A549 (cell line): ENCODE results near the gene ASB2. TPM values are rescaled to one million over a fixed set of nuclear protein-coding genes. Genes with fewer than 3 reads are reported as not detected.

Experiments
- ATAC-seq, 2 experiments: fragments of 200-7000 bp in 1 of 2; fragments of >200 bp in 1 of 2; cut with Nextera tagmentation in 1 of 2; cut with Tn5 transposase in 1 of 2; 3 replicates each; pipeline versions ENCODE4 v1.8.0 to v1.9.1; 2018 to 2020; ENCODE audit warnings: mild to moderate bottlenecking in 1 of 2, moderate library complexity in 1 of 2
- CTCF ChIA-PET: fragments of 300-600 bp; sonication (Branson Sonifier 250); formaldehyde crosslinking; extraction: SDS; loops from one replicate; lab custom pipeline; 2021; ENCODE audit warnings: antibody characterized with exemption, inconsistent platforms; lab: Yijun Ruan, JAX
- POLR2A ChIA-PET: fragments of 350-600 bp; formaldehyde crosslinking; extraction: SDS; loops from one replicate; lab custom pipeline; 2021; ENCODE audit warnings: antibody characterized with exemption, inconsistent platforms; lab: Yijun Ruan, JAX
- DNase-seq, 2 experiments: peaks; one replicate each; pipeline versions ENCODE4 v3.0.0 to v3.0.0-alpha.2; 2011 to 2016; ENCODE audit warnings: low read depth in 1 of 2, low spot score in 1 of 2
- FAIRE-seq: peaks from 2 replicates; lab custom pipeline; 2011; peaks lifted over from hg19 to GRCh38; lab: Jason Lieb, UNC
- H3K27ac ChIP-seq, 2 experiments: fragments of >200 bp; sonication (Bioruptor Twin); formaldehyde crosslinking; 3 replicates each; pipeline ENCODE4 v1.5.1; 2016 to 2017
- H3K4me1 ChIP-seq: fragments of >200 bp; sonication (Bioruptor Twin); formaldehyde crosslinking; 3 replicates; pipeline ENCODE4 v1.6.1; 2016
- H3K4me2 ChIP-seq: fragments of >200 bp; sonication (Bioruptor Twin); formaldehyde crosslinking; 3 replicates; pipeline ENCODE4 v1.6.1; 2016
- H3K4me3 ChIP-seq: fragments of >200 bp; sonication (Bioruptor Twin); formaldehyde crosslinking; 3 replicates; pipeline ENCODE4 v1.5.1; 2016
- H3K9me3 ChIP-seq: fragments of >200 bp; sonication (Bioruptor Twin); formaldehyde crosslinking; 3 replicates; pipeline ENCODE4 v1.6.1; 2016
- CBX2 ChIP-seq: fragments of 200-600 bp; sonication (generic); IDR thresholded peaks from 2 replicates; pipeline ENCODE4 v1.6.1; 2016; ENCODE audit warnings: low read depth, mild to moderate bottlenecking, borderline replicate concordance
- CBX8 ChIP-seq: fragments of 200-600 bp; sonication (generic); IDR thresholded peaks from 2 replicates; pipeline ENCODE4 v1.6.1; 2016
- CHD2 ChIP-seq: fragments of 150-350 bp; IDR thresholded peaks from 2 replicates; pipeline ENCODE4 v1.6.1; 2014; ENCODE audit warnings: low read length; ENCODE audit not compliant: partially characterized antibody
- EP300 ChIP-seq, 2 experiments: fragments of >200 bp; sonication (Bioruptor Twin); formaldehyde crosslinking; IDR thresholded peaks; 2 replicates in 1 of 2; 3 replicates in 1 of 2; pipeline ENCODE4 v1.6.1; 2016 to 2017
- FOSB ChIP-seq: fragments of 250-450 bp; sonication (Bioruptor Pico); IDR thresholded peaks from 2 replicates; pipeline ENCODE4 v1.5.0; 2020; ENCODE audit warnings: mild to moderate bottlenecking, moderate library complexity
- FOXS1 ChIP-seq: fragments of 250-450 bp; sonication (Bioruptor Pico); IDR thresholded peaks from 2 replicates; pipeline ENCODE4 v1.5.0; 2020; ENCODE audit warnings: mild to moderate bottlenecking, moderate library complexity
- HOXB13 ChIP-seq: fragments of 250-450 bp; sonication (Bioruptor Pico); IDR thresholded peaks from 2 replicates; pipeline ENCODE4 v1.5.0; 2020; ENCODE audit warnings: low read depth, mild to moderate bottlenecking, moderate library complexity
- JUN ChIP-seq, 2 experiments: fragments of >200 bp; sonication (Bioruptor Twin); formaldehyde crosslinking; IDR thresholded peaks; 2 replicates in 1 of 2; 3 replicates in 1 of 2; pipeline ENCODE4 v1.6.1; 2016 to 2017
- JUNB ChIP-seq: fragments of >200 bp; sonication (Bioruptor Twin); formaldehyde crosslinking; IDR thresholded peaks from 2 replicates; pipeline ENCODE4 v1.6.1; 2016
- KDM5A ChIP-seq: fragments of 200-600 bp; sonication (generic); IDR thresholded peaks from 2 replicates; pipeline ENCODE4 v1.6.1; 2016; ENCODE audit warnings: antibody characterized with exemption, mild to moderate bottlenecking
- MAZ ChIP-seq: fragments of 150-350 bp; IDR thresholded peaks from 2 replicates; pipeline ENCODE4 v1.6.1; 2014; ENCODE audit warnings: antibody characterized with exemption, low read depth, low read length, borderline replicate concordance
- MYC ChIP-seq: IDR thresholded peaks from 2 replicates; pipeline ENCODE4 v1.6.1; 2012; ENCODE audit warnings: mild to moderate bottlenecking, inconsistent platforms, low read length, improper control_type of control experiment, borderline replicate concordance
- NFE2L2 ChIP-seq: fragments of 150-350 bp; conservative IDR thresholded peaks from 2 replicates; pipeline ENCODE4 v1.6.1; 2014; ENCODE audit warnings: low read length
- NPAS2 ChIP-seq: fragments of 250-450 bp; sonication (Bioruptor Pico); IDR thresholded peaks from 2 replicates; pipeline ENCODE4 v1.8.0; 2022; ENCODE audit warnings: mild to moderate bottlenecking, moderate library complexity, borderline replicate concordance
- NR3C1 ChIP-seq: fragments of >200 bp; sonication (Bioruptor Twin); formaldehyde crosslinking; IDR thresholded peaks from 3 replicates; pipeline ENCODE4 v1.6.1; 2017
- POLR2A ChIP-seq: IDR thresholded peaks from 2 replicates; pipeline ENCODE4 v1.6.1; 2012; ENCODE audit warnings: mild to moderate bottlenecking, low read length
- POLR2AphosphoS2 ChIP-seq: conservative IDR thresholded peaks from 2 replicates; pipeline ENCODE4 v1.6.1; 2012; ENCODE audit warnings: low read length, improper control_type of control experiment, inconsistent platforms
- RCOR1 ChIP-seq: fragments of 150-350 bp; IDR thresholded peaks from 2 replicates; pipeline ENCODE4 v1.6.1; 2014; ENCODE audit warnings: antibody characterized with exemption, low read length, low read depth
- RFX5 ChIP-seq: fragments of 450-650 bp; IDR thresholded peaks from 2 replicates; pipeline ENCODE4 v1.7.1; 2014; ENCODE audit warnings: antibody characterized with exemption, mild to moderate bottlenecking, moderate library complexity
- SMC3 ChIP-seq: fragments of >200 bp; sonication (Bioruptor Twin); formaldehyde crosslinking; IDR thresholded peaks from 3 replicates; pipeline ENCODE4 v1.6.1; 2018; ENCODE audit warnings: inconsistent platforms
- TP53 ChIP-seq: fragments of 250-450 bp; sonication (Bioruptor Pico); IDR thresholded peaks from 2 replicates; pipeline ENCODE4 v1.5.0; 2021; ENCODE audit warnings: mild to moderate bottlenecking, moderate library complexity
- ZNF302 ChIP-seq: fragments of 250-450 bp; sonication (Bioruptor Pico); IDR thresholded peaks from 2 replicates; pipeline ENCODE4 v1.9.0; 2021; ENCODE audit warnings: inconsistent platforms, mild to moderate bottlenecking, moderate library complexity
- ZSCAN20 ChIP-seq: fragments of 250-450 bp; sonication (Bioruptor Pico); IDR thresholded peaks from 2 replicates; pipeline ENCODE4 v1.8.0; 2022; ENCODE audit warnings: mild to moderate bottlenecking, moderate library complexity
- WGBS: methylation state at CpG from one replicate; pipeline ENCODE4 v1.1.6; 2017; ENCODE audit errors: missing lambda C conversion rate; 5-methylcytosine and 5-hydroxymethylcytosine counted together
- polyA plus RNA-seq, 4 experiments: library from polyadenylated mRNA; depleted of rRNA in 3 of 4; stranded (reverse); fragments of >200 nt; fragmentation: RNase III in 1 of 4; extraction: RNeasy Plus Mini Kit Qiagen cat#74134 plus additional on column Dnase treatment in 1 of 4; gene quantifications; 2 replicates in 3 of 4; 3 replicates in 1 of 4; pipeline ENCODE4 v1.2.3, GENCODE V29; 2011 to 2017
- TF ChIP-seq, protein P1 (sequence below): IDR thresholded peaks from 2 replicates; pipeline ENCODE4 v1.6.1; 2012; ENCODE audit warnings: low read depth, borderline replicate concordance
- TF ChIP-seq, protein P2 (sequence below): fragments of >200 bp; sonication (Bioruptor Twin); formaldehyde crosslinking; IDR thresholded peaks from 2 replicates; pipeline ENCODE4 v1.6.1; 2016
- TF ChIP-seq, protein P3 (sequence below): fragments of 200-600 bp; sonication (generic); IDR thresholded peaks from 2 replicates; pipeline ENCODE4 v1.6.1; 2016; ENCODE audit warnings: antibody characterized with exemption, mild to moderate bottlenecking, moderate library complexity
- TF ChIP-seq, protein P4 (sequence below): IDR thresholded peaks from 2 replicates; pipeline ENCODE4 v1.6.1; 2012
- TF ChIP-seq, protein P5 (sequence below): fragments of >200 bp; sonication (Bioruptor Twin); formaldehyde crosslinking; IDR thresholded peaks from 3 replicates; pipeline ENCODE4 v1.5.1; 2016
- TF ChIP-seq, protein P6 (sequence below): IDR thresholded peaks from 2 replicates; pipeline ENCODE4 v1.6.1; 2012

Gene ASB2
- polyA plus RNA-seq, 2 of the 4 experiments (the other 2 are of a cell fraction) = 0.03 to 0.10 TPM

DNA sequence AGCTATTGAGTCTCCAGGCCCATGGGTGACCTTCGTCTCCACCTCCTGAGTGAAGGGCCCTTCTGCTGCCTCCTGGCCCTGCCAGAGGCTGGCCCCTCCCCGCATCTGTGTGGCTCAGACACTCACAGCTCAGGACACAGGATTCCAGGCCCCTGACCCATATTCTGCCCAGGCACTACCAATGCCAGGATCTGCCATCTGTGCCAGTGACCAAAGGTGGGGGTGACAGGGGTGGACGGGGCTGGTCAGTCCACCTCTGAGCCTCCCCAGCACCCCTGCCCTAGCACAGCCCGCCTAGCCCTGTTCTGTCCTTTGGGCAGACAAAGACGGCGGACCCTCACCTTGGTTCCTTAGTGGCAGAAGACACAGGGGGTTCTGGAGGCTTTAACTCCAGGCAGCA, 2.8 kb downstream of the ASB2 start:
- CTCF ChIA-PET = interaction anchor here (1.0 to 25.8 kb wide), 6 partner anchors 10 to 61 kb away, joined by 3 to 601 read pairs (median 8); no protein-coding TSS in a partner anchor
- WGBS = 61% methylated on average over 6 of the region's 6 CpGs

DNA sequence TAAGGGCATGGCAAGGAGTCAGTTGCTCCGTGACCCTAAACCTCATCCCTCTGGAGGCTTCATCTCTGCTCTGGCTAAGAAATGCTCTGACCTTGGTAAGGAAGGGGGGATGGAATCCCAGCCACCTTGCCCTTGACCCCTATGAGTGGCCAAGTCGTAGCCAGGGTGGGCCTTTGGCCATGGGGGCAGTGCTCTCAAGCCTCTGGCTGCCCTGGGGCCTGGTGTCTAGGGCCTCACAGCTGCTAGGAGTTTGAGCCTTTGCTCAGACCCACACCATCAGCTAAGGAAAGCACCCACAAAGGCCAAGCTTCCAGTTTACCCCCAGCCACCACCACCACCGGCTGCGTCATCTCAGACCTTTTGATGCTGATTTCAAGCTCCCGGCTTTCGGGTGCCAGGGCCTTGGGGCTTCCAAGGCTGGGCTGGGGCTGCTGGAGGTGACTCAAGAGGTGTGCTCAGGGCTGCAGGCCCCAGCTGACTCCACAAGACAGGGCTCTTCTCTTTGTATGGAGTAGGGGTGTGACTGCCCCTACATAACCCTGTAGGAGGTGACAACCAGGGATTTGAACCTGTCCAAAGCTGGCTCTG, 3.7 kb downstream of the ASB2 start:
- POLR2A ChIA-PET = no interaction called here
- DNase-seq (no peak), ATAC-seq (no peak), FAIRE-seq (no peak)
- Histone ChIP-seq H3K9me3 (no peaks in the 10 kb centered on the region), H3K4me2 (no peak overlapping the region), H3K4me3 (no peak overlapping the region), H3K27ac (no peak overlapping the region), H3K4me1 (no peaks in the 10 kb centered on the region)
- TF ChIP-seq SMC3 (no peak), FOSB (no peak), HOXB13 (no peak), EP300 (IDR thresholded peaks at IDR 0.05) (no peak), MAZ (no peak), JUNB (no peak), CHD2 (no peak), CBX8 (no peak), FOXS1 (CRISPR knock-in tag) (no peak), TP53 (CRISPR knock-in tag) (no peak), MYC (no peak), ZNF302 (no peak), NPAS2 (no peak)
- TF ChIP-seq, protein P1, sequence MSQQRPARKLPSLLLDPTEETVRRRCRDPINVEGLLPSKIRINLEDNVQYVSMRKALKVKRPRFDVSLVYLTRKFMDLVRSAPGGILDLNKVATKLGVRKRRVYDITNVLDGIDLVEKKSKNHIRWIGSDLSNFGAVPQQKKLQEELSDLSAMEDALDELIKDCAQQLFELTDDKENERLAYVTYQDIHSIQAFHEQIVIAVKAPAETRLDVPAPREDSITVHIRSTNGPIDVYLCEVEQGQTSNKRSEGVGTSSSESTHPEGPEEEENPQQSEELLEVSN = no peak
- TF ChIP-seq, protein P2, sequence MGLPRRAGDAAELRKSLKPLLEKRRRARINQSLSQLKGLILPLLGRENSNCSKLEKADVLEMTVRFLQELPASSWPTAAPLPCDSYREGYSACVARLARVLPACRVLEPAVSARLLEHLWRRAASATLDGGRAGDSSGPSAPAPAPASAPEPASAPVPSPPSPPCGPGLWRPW = no peak
- TF ChIP-seq, protein P3, sequence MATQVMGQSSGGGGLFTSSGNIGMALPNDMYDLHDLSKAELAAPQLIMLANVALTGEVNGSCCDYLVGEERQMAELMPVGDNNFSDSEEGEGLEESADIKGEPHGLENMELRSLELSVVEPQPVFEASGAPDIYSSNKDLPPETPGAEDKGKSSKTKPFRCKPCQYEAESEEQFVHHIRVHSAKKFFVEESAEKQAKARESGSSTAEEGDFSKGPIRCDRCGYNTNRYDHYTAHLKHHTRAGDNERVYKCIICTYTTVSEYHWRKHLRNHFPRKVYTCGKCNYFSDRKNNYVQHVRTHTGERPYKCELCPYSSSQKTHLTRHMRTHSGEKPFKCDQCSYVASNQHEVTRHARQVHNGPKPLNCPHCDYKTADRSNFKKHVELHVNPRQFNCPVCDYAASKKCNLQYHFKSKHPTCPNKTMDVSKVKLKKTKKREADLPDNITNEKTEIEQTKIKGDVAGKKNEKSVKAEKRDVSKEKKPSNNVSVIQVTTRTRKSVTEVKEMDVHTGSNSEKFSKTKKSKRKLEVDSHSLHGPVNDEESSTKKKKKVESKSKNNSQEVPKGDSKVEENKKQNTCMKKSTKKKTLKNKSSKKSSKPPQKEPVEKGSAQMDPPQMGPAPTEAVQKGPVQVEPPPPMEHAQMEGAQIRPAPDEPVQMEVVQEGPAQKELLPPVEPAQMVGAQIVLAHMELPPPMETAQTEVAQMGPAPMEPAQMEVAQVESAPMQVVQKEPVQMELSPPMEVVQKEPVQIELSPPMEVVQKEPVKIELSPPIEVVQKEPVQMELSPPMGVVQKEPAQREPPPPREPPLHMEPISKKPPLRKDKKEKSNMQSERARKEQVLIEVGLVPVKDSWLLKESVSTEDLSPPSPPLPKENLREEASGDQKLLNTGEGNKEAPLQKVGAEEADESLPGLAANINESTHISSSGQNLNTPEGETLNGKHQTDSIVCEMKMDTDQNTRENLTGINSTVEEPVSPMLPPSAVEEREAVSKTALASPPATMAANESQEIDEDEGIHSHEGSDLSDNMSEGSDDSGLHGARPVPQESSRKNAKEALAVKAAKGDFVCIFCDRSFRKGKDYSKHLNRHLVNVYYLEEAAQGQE = no peak
- 74% methylated on average over 6 of the region's 6 CpGs for WGBS
- CTCF ChIA-PET = interaction anchor here (1.0 to 25.8 kb wide), 6 partner anchors 9 to 62 kb away, joined by 3 to 601 read pairs (median 8); no protein-coding TSS in a partner anchor

More for the DNA sequence above, 2.8 kb downstream of the ASB2 start:
- Histone ChIP-seq H3K4me2 (no peak overlapping the region), H3K27ac (no peak overlapping the region), H3K4me3 (no peak overlapping the region), H3K4me1 (no peaks in the 10 kb centered on the region), H3K9me3 (no peaks in the 10 kb centered on the region)
- DNase-seq (no peak), ATAC-seq (no peak), FAIRE-seq (no peak)
- no peak for TF ChIP-seq NFE2L2
- TF ChIP-seq KDM5A = no peak
- no peak for TF ChIP-seq EP300 (IDR thresholded peaks at IDR 0.05)
- TF ChIP-seq RFX5 = no peak
- no peak for TF ChIP-seq ZSCAN20
- TF ChIP-seq POLR2A = no peak
- no peak for TF ChIP-seq NR3C1
- TF ChIP-seq CBX2 = no peak
- no peak for TF ChIP-seq POLR2AphosphoS2
- TF ChIP-seq, protein P4, sequence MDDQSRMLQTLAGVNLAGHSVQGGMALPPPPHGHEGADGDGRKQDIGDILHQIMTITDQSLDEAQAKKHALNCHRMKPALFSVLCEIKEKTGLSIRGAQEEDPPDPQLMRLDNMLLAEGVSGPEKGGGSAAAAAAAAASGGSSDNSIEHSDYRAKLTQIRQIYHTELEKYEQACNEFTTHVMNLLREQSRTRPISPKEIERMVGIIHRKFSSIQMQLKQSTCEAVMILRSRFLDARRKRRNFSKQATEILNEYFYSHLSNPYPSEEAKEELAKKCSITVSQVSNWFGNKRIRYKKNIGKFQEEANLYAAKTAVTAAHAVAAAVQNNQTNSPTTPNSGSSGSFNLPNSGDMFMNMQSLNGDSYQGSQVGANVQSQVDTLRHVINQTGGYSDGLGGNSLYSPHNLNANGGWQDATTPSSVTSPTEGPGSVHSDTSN = no peak
- TF ChIP-seq MYC = no peak
- no peak for TF ChIP-seq JUN (IDR thresholded peaks at IDR 0.05)
- TF ChIP-seq MAZ = no peak
- TF ChIP-seq, protein P5, sequence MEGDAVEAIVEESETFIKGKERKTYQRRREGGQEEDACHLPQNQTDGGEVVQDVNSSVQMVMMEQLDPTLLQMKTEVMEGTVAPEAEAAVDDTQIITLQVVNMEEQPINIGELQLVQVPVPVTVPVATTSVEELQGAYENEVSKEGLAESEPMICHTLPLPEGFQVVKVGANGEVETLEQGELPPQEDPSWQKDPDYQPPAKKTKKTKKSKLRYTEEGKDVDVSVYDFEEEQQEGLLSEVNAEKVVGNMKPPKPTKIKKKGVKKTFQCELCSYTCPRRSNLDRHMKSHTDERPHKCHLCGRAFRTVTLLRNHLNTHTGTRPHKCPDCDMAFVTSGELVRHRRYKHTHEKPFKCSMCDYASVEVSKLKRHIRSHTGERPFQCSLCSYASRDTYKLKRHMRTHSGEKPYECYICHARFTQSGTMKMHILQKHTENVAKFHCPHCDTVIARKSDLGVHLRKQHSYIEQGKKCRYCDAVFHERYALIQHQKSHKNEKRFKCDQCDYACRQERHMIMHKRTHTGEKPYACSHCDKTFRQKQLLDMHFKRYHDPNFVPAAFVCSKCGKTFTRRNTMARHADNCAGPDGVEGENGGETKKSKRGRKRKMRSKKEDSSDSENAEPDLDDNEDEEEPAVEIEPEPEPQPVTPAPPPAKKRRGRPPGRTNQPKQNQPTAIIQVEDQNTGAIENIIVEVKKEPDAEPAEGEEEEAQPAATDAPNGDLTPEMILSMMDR = no peak
- TF ChIP-seq, protein P6, sequence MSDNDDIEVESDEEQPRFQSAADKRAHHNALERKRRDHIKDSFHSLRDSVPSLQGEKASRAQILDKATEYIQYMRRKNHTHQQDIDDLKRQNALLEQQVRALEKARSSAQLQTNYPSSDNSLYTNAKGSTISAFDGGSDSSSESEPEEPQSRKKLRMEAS = no peak
- TF ChIP-seq RCOR1 = no peak
- POLR2A ChIA-PET = no interaction called here
